ENCODE data around the gene TMEM263.

DNA sequence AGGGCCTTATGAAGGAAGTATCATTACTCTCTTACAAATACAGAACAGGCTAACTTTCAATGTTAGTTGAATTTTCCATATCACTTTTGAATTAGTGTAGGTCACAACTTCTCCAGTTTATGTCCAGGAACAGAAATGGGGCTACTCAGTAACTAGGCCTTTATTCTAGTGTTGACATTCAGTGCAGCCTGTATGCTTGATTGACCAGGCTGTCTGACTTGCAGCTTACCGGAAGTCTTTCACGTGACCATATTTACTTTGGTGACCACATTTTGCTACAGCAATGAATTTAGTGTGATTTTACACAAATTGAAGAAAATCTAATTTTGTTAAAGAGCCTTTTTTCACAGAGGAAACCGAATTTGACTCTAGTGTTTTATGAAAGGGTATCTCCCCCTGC is 18.8 kb downstream of the TMEM263 start:
- TF ChIP-seq, protein P1, sequence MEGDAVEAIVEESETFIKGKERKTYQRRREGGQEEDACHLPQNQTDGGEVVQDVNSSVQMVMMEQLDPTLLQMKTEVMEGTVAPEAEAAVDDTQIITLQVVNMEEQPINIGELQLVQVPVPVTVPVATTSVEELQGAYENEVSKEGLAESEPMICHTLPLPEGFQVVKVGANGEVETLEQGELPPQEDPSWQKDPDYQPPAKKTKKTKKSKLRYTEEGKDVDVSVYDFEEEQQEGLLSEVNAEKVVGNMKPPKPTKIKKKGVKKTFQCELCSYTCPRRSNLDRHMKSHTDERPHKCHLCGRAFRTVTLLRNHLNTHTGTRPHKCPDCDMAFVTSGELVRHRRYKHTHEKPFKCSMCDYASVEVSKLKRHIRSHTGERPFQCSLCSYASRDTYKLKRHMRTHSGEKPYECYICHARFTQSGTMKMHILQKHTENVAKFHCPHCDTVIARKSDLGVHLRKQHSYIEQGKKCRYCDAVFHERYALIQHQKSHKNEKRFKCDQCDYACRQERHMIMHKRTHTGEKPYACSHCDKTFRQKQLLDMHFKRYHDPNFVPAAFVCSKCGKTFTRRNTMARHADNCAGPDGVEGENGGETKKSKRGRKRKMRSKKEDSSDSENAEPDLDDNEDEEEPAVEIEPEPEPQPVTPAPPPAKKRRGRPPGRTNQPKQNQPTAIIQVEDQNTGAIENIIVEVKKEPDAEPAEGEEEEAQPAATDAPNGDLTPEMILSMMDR (IDR thresholded peaks at IDR 0.05): no peak
- no peak for TF ChIP-seq POLR2A (IDR thresholded peaks at IDR 0.05)
